GM20000 (cell line): ENCODE results near the gene WNT2.

Source experiments
- DNase-seq: peaks from one replicate; pipeline ENCODE4 v3.0.0; 2012; ENCODE audit warnings: low spot score
- TF ChIP-seq, protein P1 (sequence below): IDR thresholded peaks from 2 replicates; pipeline ENCODE4 v1.5.1; 2012; ENCODE audit warnings: mild to moderate bottlenecking, control low read depth; ENCODE audit errors: extremely low read depth, missing control alignments

Gene WNT2

DNA sequence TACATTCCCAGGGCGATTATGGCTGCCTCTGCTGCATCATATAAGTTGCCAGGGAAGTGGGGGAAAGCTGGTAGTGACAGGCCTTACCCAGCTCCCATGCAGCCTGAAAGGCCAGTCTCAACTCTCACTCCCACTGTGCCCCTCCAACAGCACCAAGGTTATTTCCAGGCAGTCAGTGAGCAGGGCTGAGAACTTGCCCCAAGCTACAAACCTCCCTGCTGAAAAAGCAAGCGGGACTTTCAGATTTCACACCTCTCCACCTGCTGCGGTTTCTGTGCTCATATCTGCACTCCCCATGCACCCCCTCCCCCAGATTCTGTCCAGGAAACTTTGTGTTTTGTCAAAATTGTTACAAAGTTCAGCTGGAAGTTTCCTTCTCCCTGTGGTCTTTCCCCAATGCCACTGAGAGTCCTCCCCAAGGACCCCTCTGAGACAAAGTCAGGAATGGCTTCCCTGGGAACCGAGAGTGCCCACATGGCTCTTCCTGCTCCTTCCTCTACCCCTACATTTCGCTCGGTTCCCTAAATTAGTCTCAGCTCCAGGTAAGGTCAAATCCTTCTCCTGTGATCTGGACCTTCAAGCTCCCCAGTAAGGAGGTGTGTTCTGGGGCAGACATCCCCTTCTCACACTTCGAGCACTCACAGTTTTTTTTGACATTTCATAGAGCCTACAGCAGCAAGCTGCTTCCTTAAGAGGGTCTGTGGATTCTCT lies 25.3 kb upstream of the WNT2 start:
- TF ChIP-seq, protein P1, sequence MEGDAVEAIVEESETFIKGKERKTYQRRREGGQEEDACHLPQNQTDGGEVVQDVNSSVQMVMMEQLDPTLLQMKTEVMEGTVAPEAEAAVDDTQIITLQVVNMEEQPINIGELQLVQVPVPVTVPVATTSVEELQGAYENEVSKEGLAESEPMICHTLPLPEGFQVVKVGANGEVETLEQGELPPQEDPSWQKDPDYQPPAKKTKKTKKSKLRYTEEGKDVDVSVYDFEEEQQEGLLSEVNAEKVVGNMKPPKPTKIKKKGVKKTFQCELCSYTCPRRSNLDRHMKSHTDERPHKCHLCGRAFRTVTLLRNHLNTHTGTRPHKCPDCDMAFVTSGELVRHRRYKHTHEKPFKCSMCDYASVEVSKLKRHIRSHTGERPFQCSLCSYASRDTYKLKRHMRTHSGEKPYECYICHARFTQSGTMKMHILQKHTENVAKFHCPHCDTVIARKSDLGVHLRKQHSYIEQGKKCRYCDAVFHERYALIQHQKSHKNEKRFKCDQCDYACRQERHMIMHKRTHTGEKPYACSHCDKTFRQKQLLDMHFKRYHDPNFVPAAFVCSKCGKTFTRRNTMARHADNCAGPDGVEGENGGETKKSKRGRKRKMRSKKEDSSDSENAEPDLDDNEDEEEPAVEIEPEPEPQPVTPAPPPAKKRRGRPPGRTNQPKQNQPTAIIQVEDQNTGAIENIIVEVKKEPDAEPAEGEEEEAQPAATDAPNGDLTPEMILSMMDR, result no peak
- no peak for DNase-seq

DNA sequence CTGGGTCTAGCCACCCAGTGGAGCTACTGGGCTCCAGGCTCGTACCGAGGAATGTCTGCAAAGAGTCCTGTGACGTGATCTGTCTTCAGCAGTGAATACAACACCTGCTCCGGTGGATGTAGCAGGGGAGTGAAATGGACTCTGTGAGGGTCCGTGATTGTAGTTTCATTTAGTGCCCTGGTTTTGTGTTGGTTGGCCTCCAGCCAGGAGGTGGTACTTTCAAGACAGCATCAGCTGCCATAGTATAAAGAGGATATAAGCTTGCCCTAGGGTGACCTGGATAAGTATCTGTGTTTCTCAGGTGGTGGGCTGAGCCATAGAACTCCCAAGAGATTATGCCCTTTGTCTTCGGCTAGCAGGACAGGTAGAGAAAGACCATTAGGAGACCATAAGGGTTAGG lies 24.6 kb upstream of the WNT2 start:
- no peak for DNase-seq
- TF ChIP-seq, protein P1, result no peak

DNA sequence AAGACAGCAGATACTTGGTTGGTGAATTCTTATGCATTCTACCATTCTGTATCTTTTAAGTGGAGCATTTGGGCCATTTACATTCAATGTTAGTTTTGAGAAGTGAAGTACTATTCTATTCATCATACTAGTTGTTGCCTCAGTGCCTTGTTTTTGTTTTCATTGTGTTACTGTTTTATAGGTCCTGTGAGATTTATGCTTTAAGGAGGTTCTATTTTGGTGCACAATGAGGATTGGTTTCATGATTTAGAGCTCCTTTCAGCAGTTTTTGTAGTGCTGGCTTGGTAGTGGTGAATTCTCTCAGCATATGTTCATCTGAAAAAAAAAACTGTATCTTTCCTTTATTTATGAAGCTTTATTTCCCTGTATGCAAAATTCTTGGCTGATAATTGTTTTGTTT lies 23.3 kb upstream of the WNT2 start:
- TF ChIP-seq, protein P1, result no peak
- DNase-seq, result no peak

DNA sequence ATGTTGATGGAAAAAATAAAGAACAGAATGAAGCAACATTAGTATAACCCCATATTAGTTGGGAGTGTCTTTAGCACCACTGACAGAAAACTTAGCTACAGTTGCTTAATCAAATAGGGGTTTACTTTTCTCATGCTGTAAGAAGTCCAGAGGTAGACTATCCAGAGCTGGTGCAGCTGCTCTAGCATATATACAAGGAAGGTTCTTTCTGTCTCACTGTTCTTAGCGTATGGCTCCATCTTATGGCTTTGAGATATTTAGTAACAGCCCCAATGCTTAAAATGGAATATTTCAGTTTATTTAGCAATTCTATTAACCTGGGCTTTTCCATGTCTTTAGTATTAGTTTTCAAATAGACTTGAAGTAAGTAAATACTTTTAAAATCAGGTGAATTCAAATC lies 15.2 kb upstream of the WNT2 start:
- TF ChIP-seq, protein P1, result no peak

DNA sequence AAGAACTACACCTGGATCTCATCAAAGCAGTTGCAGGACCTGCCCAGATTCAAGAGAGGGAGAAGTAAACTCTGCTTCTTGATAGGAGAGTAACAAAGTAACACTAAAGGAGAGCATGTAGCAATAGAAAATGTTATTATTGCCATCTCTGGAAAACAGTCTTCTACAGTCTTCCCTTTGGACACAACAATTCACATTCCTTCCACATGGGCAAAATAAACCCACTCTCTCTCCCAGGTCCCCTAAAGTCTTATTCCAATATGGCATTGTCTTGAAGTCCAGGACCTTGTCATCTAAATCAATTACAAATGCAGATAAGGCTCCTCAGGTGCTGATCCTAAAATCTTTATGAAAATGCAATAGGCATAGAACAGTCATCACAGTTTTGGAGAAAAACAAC lies 10.3 kb upstream of the WNT2 start:
- DNase-seq, result no peak
- TF ChIP-seq, protein P1, result no peak

More for the DNA sequence above, 15.2 kb upstream of the WNT2 start:
- no peak for DNase-seq

DNA sequence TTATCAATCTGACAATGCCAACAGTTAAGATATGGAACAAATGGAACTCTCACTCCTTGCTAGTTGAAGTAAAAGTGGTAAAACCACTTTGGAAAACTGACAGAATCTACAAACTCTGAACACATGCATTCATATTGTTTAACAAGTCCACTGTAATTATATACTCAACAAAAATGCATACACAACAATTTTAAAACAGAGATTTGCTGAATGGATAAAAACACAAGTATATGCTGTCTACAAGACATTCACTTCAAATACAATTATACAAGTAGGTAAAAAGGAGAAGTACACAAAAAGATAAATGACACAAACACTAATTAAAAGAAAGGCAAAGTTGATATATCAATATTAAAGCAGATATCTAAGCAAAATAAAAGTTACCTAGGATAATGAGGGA lies 9.2 kb upstream of the WNT2 start:
- TF ChIP-seq, protein P1, result no peak
- no peak for DNase-seq

DNA sequence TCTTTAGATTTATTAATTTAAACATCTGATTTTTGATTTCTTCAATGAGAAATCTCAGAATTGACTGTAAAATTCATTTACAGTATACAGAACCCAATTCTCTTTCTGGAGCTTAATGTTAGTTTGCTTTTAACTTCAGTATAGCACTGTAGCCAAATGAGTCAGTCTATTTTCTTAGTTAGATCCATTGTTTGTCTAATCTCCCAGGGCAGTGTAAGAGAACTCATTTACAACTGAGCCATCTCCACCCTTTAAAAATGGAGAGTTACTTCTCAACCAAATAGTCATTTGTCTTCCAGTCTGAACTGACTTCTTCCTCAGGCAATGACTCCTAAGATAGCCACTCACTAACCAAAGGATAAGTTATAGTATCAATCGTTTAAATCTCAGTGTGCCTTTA lies 3.0 kb upstream of the WNT2 start:
- TF ChIP-seq, protein P1, result no peak
- no peak for DNase-seq
